ENCODE results near the gene CYP2B6.
"Not testable (repeated sequence)": the region's sequence is repeated elsewhere in the genome, so short reads cannot be mapped to it uniquely, and the experiment has no call there.

Gene CYP2B6

DNA sequence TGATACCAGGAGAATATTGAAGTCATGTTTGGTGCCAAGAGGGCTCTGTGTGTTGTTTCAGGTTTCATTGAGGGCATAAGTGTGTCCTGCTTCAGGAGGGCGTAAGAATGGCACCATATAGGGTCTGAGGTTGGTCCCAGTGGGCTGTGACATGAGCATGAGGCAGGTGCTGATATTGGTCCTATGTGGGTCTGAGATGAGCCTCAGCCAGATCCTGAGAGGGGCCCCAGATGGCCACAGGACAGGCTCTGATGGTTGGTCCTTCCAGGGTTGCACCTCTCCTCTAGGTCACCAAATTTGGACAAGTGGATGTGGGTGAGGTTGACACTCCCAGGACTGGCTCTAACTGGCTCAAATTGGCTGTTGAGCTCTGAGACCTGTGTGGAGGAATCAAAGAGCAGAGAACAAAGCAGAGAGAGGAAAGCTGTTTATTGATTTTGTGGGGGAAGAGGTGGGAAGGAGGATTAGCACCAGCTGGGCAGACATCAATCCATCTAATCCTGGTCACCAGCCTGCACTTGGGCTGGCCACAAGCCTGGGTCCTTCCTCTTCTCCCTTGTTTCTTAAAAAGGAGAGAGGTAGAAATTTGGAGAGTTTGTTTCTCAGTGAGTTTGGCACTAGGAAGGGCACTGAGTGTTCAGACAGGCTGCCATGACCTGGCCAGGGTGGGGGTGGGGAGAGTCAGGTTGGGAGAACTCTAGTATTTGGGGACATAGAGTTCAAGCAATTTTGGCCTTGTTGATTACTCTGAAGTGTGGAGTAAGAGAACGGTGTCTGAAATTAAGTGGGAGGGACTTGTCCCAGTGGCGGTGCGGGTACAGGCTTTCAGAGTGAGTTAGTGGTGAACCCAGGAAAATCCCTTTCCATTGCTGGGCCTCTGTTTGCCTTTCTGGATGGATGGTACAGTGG is 38.7 kb downstream of the CYP2B6 start:
- H3K4me3 ChIP-seq (ENCODE audit: low read depth, low read length) = no peak overlapping the region
- TF ChIP-seq, protein P1, sequence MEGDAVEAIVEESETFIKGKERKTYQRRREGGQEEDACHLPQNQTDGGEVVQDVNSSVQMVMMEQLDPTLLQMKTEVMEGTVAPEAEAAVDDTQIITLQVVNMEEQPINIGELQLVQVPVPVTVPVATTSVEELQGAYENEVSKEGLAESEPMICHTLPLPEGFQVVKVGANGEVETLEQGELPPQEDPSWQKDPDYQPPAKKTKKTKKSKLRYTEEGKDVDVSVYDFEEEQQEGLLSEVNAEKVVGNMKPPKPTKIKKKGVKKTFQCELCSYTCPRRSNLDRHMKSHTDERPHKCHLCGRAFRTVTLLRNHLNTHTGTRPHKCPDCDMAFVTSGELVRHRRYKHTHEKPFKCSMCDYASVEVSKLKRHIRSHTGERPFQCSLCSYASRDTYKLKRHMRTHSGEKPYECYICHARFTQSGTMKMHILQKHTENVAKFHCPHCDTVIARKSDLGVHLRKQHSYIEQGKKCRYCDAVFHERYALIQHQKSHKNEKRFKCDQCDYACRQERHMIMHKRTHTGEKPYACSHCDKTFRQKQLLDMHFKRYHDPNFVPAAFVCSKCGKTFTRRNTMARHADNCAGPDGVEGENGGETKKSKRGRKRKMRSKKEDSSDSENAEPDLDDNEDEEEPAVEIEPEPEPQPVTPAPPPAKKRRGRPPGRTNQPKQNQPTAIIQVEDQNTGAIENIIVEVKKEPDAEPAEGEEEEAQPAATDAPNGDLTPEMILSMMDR (IDR thresholded peaks at IDR 0.05; ENCODE audit: low read depth, low read length) = no peak

GRCh38 chr19:41030651-41031050 is 39.6 kb downstream of the CYP2B6 start:
- H3K4me3 ChIP-seq (ENCODE audit: low read depth, low read length) = no peak overlapping the region
- TF ChIP-seq, protein P1 (IDR thresholded peaks at IDR 0.05; ENCODE audit: low read depth, low read length) = no peak

GRCh38 chr19:41031916-41032315 is 40.8 kb downstream of the CYP2B6 start:
- TF ChIP-seq, protein P1 (IDR thresholded peaks at IDR 0.05; ENCODE audit: low read depth, low read length) = no peak

DNA sequence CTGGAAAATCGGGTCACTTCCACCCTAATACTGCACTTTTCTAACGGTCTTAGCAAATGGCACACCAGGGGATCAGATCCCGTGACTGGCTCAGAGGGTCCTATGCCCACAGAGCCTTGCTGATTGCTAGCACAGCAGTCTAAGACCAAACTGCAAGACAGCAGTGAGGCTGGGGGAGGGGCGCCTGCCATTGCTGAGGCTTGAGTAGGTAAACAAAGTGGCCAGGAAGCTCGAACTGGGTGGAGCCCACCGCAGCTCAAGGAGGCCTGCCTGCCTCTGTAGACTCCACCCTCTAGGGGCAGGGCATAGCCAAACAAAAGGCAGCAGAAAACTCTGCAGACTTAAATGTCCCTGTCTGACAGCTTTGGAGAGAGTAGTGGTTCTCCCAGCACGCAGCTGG is 42.2 kb downstream of the CYP2B6 start:
- H3K4me3 ChIP-seq (ENCODE audit: low read depth, low read length) = not testable (repeated sequence)

More at GRCh38 chr19:41031916-41032315, 40.8 kb downstream of the CYP2B6 start:
- H3K4me3 ChIP-seq (ENCODE audit: low read depth, low read length) = no peak overlapping the region

- no peak overlapping the region for H3K4me3 ChIP-seq (ENCODE audit: low read depth, low read length)
- TF ChIP-seq, protein P1 (IDR thresholded peaks at IDR 0.05; ENCODE audit: low read depth, low read length) = no peak
Observed at GRCh38 chr19:41039806-41040205, 48.7 kb downstream of the CYP2B6 start.

GRCh38 chr19:41045095-41045494 is 54.0 kb downstream of the CYP2B6 start:
- not testable (repeated sequence) for H3K4me3 ChIP-seq (ENCODE audit: low read depth, low read length)

DNA sequence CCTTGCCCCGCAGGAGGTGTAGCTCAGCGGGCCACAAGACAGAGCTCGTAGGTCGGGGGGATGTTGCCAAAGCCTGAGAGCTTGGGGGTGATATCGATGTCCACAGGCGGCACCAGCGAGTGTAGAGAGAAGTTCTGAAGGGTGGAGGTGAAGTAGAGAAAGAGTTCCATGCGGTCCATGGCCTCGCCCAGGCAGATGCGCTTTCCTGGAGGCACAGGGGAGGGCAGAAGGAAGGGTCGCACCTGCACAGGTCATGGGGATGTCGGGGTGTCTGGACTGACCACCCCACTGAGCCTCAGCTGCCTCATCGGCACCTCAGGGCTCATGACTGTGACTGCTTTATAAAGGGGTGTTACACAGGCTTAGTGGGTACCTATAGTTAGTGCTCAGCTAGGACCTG is 59.3 kb downstream of the CYP2B6 start:
- H3K4me3 ChIP-seq (ENCODE audit: low read depth, low read length) = no peak overlapping the region
- TF ChIP-seq, protein P1 (IDR thresholded peaks at IDR 0.05; ENCODE audit: low read depth, low read length) = no peak

GRCh38 chr19:41052162-41052561 is 61.1 kb downstream of the CYP2B6 start:
- H3K4me3 ChIP-seq (ENCODE audit: low read depth, low read length) = not testable (repeated sequence)

- H3K4me3 ChIP-seq (ENCODE audit: low read depth, low read length) = not testable (repeated sequence)
Observed at GRCh38 chr19:41053331-41053730, 62.2 kb downstream of the CYP2B6 start.

Data from WI38 (cell line).